Ectodermal cell (in vitro differentiated cells): ENCODE results near the gene HOXD3.

Source experiments
- H3K27ac ChIP-seq: 2 replicates; pipeline ENCODE4 v1.7.0; 2013; ENCODE audit warnings: mild to moderate bottlenecking, low read depth, low read length; ENCODE audit not compliant: insufficient read depth, poor library complexity, severe bottlenecking
- H3K27me3 ChIP-seq: 2 replicates; pipeline ENCODE4 v1.7.0; 2013; ENCODE audit warnings: mild to moderate bottlenecking, low read length; ENCODE audit not compliant: insufficient read depth, control insufficient read depth, poor library complexity, severe bottlenecking
- H3K36me3 ChIP-seq: one replicate; pipeline ENCODE4 v1.7.0; 2013; ENCODE audit warnings: low read length; ENCODE audit not compliant: control insufficient read depth, insufficient read depth
- H3K4me1 ChIP-seq: one replicate; pipeline ENCODE4 v1.7.0; 2013; ENCODE audit warnings: low read length; ENCODE audit not compliant: control insufficient read depth, insufficient read depth
- H3K4me3 ChIP-seq: 2 replicates; pipeline ENCODE4 v1.7.0; 2013; ENCODE audit warnings: low read depth, low read length, control low read depth; ENCODE audit not compliant: insufficient read depth
- H3K9me3 ChIP-seq: 2 replicates; pipeline ENCODE4 v1.7.0; 2013; ENCODE audit warnings: mild to moderate bottlenecking, low read length, moderate library complexity; ENCODE audit not compliant: control insufficient read depth
- WGBS, 2 experiments: methylation state at CpG; one replicate each; pipeline ENCODE4 v1.1.7; 2013; ENCODE audit warnings: missing lambda C conversion rate in 2 of 2; 5-methylcytosine and 5-hydroxymethylcytosine counted together

The HOXD3 gene

GRCh38 chr2:176200971-176201370 lies 43.9 kb downstream of the HOXD3 start:
- no peaks in the 10 kb centered on the region for H3K4me1 ChIP-seq

GRCh38 chr2:176202491-176202890 lies 45.4 kb downstream of the HOXD3 start:
- WGBS, 2 experiments: 87 to 88% methylated on average over 7 of the region's 7 CpGs
- Histone ChIP-seq H3K27me3 (peaks cover 8% of the 10 kb centered on the region), H3K27ac (no peak overlapping the region), H3K36me3 (no peaks in the 10 kb centered on the region), H3K4me1 (no peaks in the 10 kb centered on the region), H3K9me3 (no peaks in the 10 kb centered on the region), H3K4me3 (no peak overlapping the region)

More at GRCh38 chr2:176200971-176201370, 43.9 kb downstream of the HOXD3 start:
- Histone ChIP-seq H3K4me3 (no peak overlapping the region), H3K9me3 (no peaks in the 10 kb centered on the region), H3K27ac (no peak overlapping the region), H3K27me3 (peaks cover 15% of the 10 kb centered on the region), H3K36me3 (no peaks in the 10 kb centered on the region)
- 92 to 94% methylated on average over 21 of the region's 21 CpGs for WGBS, 2 experiments

- Histone ChIP-seq H3K4me1 (no peaks in the 10 kb centered on the region), H3K27me3 (peaks cover 8% of the 10 kb centered on the region), H3K36me3 (no peaks in the 10 kb centered on the region), H3K4me3 (no peak overlapping the region), H3K27ac (no peak overlapping the region), H3K9me3 (no peaks in the 10 kb centered on the region)
- WGBS, 2 experiments: 92 to 100% methylated on average over 1 of the region's 1 CpG
Measured at GRCh38 chr2:176205126-176205525, 48.0 kb downstream of the HOXD3 start.

GRCh38 chr2:176206136-176206535 lies 49.0 kb downstream of the HOXD3 start:
- Histone ChIP-seq H3K27me3 (peaks cover 8% of the 10 kb centered on the region), H3K9me3 (no peaks in the 10 kb centered on the region), H3K4me3 (no peak overlapping the region), H3K27ac (no peak overlapping the region), H3K4me1 (no peaks in the 10 kb centered on the region), H3K36me3 (no peaks in the 10 kb centered on the region)
- WGBS, 2 experiments: 88 to 89% methylated on average over 2 of the region's 2 CpGs

GRCh38 chr2:176206682-176207081 lies 49.6 kb downstream of the HOXD3 start:
- Histone ChIP-seq H3K4me3 (no peak overlapping the region), H3K36me3 (no peaks in the 10 kb centered on the region), H3K9me3 (no peaks in the 10 kb centered on the region), H3K4me1 (no peaks in the 10 kb centered on the region), H3K27ac (no peak overlapping the region), H3K27me3 (peaks cover 8% of the 10 kb centered on the region)
- 80 to 97% methylated on average over 2 of the region's 2 CpGs for WGBS, 2 experiments

- Histone ChIP-seq H3K27me3 (no peaks in the 10 kb centered on the region), H3K36me3 (no peaks in the 10 kb centered on the region), H3K9me3 (no peaks in the 10 kb centered on the region), H3K4me3 (no peak overlapping the region), H3K27ac (no peak overlapping the region), H3K4me1 (no peaks in the 10 kb centered on the region)
- WGBS, 2 experiments: 83% methylated on average over 1 of the region's 1 CpG; no CpG with 5 or more reads in 1 of the 2 experiments
Measured at GRCh38 chr2:176211110-176211509, 54.0 kb downstream of the HOXD3 start.

- Histone ChIP-seq H3K27me3 (no peaks in the 10 kb centered on the region), H3K4me3 (no peak overlapping the region), H3K36me3 (no peaks in the 10 kb centered on the region), H3K27ac (no peak overlapping the region), H3K9me3 (no peaks in the 10 kb centered on the region), H3K4me1 (no peaks in the 10 kb centered on the region)
Measured at GRCh38 chr2:176212276-176212675, 55.2 kb downstream of the HOXD3 start.

GRCh38 chr2:176213406-176213805 lies 56.3 kb downstream of the HOXD3 start:
- Histone ChIP-seq H3K36me3 (no peaks in the 10 kb centered on the region), H3K27ac (no peak overlapping the region), H3K4me1 (no peaks in the 10 kb centered on the region), H3K9me3 (no peaks in the 10 kb centered on the region), H3K27me3 (no peaks in the 10 kb centered on the region), H3K4me3 (no peak overlapping the region)
- 92 to 100% methylated on average over 1 of the region's 1 CpG for WGBS, 2 experiments
